NCI-H69 (cell line): Measurements from ENCODE around the gene VTCN1.
"Not testable (repeated sequence)": the region's sequence is repeated elsewhere in the genome, so short reads cannot be mapped to it uniquely, and the experiment has no call there.

Experiments used
- DNase-seq: peaks from one replicate; lab custom pipeline; 2025; lab: John Stamatoyannopoulos, UW

The VTCN1 gene

GRCh38 chr1:117210831-117211261 is at the start of gene VTCN1:
Gene VTCN1 (minus strand): TSS chr1:117210927. CDS start chr1:117210855, 72 bp downstream.
- DNase-seq, result no peak

DNA sequence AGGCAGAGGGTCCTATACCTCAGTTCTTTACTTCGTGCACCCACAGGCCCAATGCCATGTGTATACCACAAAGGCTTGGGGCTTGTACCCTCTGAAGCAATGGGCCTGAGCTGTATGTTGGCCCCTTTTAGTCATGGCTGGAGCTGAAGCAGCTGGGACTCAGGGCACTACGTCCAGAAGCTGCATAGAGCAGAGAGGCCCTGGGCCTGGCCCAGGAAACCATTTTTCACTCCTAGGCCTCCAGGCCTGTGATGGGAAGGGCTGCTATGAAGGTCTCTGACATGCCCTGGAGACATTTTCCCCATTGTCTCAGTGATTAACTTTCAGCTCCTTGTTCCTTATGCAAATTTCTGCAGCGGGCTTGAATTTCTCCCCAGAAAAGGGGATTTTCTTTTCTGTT is 48.1 kb upstream of the VTCN1 start:
- no peak for DNase-seq

DNA sequence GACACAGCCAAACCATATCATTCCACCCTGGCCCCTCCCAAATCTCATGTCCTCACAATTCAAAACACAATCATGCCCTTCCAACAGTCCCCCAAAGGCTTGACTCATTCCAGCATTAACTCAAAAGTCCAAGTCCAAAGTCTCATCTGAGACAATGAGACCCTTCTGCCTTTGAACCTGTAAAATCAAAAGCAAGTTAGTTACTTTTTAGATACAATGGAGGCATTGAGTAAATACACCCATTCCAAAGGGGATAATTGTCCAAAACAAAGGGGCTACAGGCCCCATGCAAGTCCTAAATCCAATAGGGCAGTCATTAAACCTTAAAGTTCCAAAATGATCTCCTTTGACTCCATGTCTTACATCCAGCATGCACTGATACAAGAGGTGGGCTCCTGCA is 47.3 kb upstream of the VTCN1 start:
- DNase-seq, result not testable (repeated sequence)

- no peak for DNase-seq
These were observed 46.6 kb upstream of the VTCN1 start for GRCh38 chr1:117257291-117257690.

- no peak for DNase-seq
These were observed 39.4 kb upstream of the VTCN1 start for GRCh38 chr1:117250061-117250606.

- DNase-seq, result no peak
These were observed 34.2 kb upstream of the VTCN1 start for GRCh38 chr1:117244971-117245370.

- DNase-seq, result no peak
These were observed 33.6 kb upstream of the VTCN1 start for GRCh38 chr1:117244306-117244705.

GRCh38 chr1:117241512-117241911 is 30.8 kb upstream of the VTCN1 start:
- DNase-seq, result no peak

GRCh38 chr1:117240547-117240946 is 29.8 kb upstream of the VTCN1 start:
- no peak for DNase-seq

DNA sequence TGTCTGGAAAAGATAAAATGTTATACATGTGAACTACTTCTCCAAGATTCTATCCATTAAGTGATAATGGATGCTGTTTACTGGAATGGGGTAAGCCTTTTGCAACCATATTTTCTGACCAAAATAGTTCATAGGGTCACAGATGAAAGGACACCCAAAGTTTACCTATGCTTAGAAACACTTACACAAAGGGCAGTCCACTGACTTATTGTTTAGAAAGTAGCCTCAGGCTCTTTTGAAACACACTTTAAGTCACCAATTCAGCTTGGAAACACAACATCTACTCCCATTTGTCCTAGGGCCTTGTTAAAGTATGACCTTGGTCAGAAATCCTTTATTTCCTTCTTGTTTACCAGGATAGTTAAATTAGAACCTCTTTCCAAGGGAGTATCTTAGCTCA is 28.7 kb upstream of the VTCN1 start:
- peak; percentile 58 for DNase-seq

DNA sequence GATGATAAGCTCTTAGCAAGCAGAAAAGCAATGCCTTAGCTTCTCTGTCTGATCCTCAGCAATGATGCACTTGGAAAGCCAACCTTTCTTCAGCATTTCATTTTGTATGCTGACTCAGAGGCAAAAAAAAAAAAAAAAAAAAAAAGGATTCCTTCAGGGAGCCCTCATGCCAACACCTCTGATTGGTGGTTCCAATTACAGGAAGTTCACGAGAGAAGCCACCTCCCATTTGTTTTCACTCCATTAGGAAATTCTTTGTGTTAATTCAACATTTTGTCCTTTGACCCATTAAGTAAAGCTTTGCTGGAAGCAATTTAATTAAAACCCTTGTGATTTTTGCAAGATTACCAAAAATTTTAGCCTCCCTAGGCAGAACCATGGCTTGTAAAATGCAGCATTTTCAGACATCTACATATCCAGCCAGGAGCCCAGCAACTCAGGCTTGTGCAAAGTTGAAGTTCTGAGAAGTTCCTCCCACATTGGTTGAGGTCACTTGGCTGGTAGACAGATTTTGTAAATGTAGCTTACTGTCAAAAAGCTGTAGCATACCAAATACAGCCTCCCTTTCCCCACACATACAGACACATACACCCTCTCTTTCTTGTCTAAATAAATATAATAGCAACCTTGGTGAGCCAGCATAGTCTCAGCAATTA is 27.1 kb upstream of the VTCN1 start:
- peak; percentile 35 for DNase-seq

DNA sequence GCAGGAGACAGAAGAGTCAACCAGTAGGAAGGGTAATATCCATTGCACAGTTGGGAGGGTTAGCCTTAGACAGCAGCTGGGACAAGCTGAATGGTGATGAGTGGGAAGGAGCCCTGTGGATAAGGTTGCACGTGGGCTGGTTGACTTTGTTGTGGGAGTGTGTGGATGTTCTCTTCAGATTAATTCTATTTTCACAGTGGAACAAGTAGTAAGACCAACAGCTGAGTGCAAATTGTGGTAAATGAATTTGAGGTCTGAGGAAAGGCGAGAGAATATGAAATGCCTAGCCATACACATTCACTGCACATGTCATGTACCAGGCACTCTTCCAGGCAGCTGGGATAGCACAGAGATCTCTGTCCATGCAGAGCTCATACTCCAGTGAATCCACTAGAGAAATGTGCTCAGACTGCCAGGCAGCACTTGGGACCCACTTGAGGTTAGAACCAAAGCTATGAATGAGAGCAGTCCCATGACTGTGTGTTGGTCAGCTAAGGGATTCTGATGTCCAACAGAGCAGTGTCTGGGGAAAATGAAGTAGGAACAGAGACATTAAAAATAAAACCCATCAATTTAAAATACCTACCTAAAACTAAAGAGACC is 25.2 kb upstream of the VTCN1 start:
- DNase-seq, result no peak

DNA sequence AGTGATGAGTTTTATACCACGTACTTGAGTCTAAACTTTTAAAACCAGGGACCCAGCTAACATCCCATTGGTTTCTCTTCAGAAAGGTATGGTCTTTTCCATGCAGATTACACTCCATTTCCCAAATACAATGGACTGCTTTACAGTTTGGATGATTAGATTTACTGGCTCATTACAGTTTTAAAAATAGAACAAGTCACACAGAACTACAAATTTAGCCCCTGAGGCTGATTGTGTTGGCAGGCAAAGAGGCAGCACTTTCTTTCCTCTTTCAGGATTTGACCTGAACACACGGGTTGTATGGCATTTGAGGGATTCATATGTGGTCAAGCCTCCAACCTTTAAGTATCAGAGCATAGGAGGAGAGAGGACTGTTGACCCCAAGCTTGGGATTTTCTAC is 21.8 kb upstream of the VTCN1 start:
- DNase-seq, result peak; percentile 78

GRCh38 chr1:117231748-117232373 is 21.1 kb upstream of the VTCN1 start:
- DNase-seq, result peak; percentile 67

- peak; percentile 35 for DNase-seq
These were observed 20.6 kb upstream of the VTCN1 start for GRCh38 chr1:117231312-117231711.

- no peak for DNase-seq
These were observed 18.5 kb upstream of the VTCN1 start for GRCh38 chr1:117229217-117229616.

GRCh38 chr1:117225931-117226330 is 15.2 kb upstream of the VTCN1 start:
- DNase-seq, result no peak

GRCh38 chr1:117216718-117217117 is 6.0 kb upstream of the VTCN1 start:
- no peak for DNase-seq

GRCh38 chr1:117215733-117216462 is 5.2 kb upstream of the VTCN1 start:
- DNase-seq, result no peak

GRCh38 chr1:117215019-117215418 is 4.3 kb upstream of the VTCN1 start:
- no peak for DNase-seq

- no peak for DNase-seq
These were observed 2.3 kb upstream of the VTCN1 start for GRCh38 chr1:117213046-117213445.

- no peak for DNase-seq
These were observed 341 bp downstream of the VTCN1 start for GRCh38 chr1:117210386-117210785.
